Astrocyte of the cerebellum (primary cell): ENCODE measurements around the gene PPFIA4.

ENCODE experiments used
- DNase-seq: peaks from one replicate; pipeline ENCODE4 v3.0.0-alpha.2; 2011; ENCODE audit warnings: low read depth
- H3K4me3 ChIP-seq: 2 replicates; pipeline ENCODE4 v1.5.1; 2011; ENCODE audit warnings: mild to moderate bottlenecking, low read depth, low read length, moderate library complexity
- CTCF ChIP-seq: IDR thresholded peaks from 2 replicates; pipeline ENCODE4 v1.5.1; 2012; ENCODE audit warnings: low read length, low read depth, moderate library complexity, mild to moderate bottlenecking; ENCODE audit errors: missing control alignments
- in situ Hi-C: cut with HindIII; loops from 2 replicates; pipeline ENCODE4 v1.10.0; 2017; ENCODE audit warnings: low sequenced_read_pairs

Gene PPFIA4

GRCh38 chr1:203054184-203054583, 27.9 kb downstream of the PPFIA4 start:
- H3K4me3 ChIP-seq = no peak overlapping the region
- in situ Hi-C loops = no loop called here
- no peak for DNase-seq
- TF ChIP-seq CTCF = no peak

- no peak for TF ChIP-seq CTCF
- in situ Hi-C loops = loop anchor here (5.0 kb wide), 1 partner anchor 173 kb away; the partner anchor contains the start of gene CHIT1
- no peak for DNase-seq
Measured at GRCh38 chr1:203054642-203055041, 28.4 kb downstream of the PPFIA4 start.

DNA sequence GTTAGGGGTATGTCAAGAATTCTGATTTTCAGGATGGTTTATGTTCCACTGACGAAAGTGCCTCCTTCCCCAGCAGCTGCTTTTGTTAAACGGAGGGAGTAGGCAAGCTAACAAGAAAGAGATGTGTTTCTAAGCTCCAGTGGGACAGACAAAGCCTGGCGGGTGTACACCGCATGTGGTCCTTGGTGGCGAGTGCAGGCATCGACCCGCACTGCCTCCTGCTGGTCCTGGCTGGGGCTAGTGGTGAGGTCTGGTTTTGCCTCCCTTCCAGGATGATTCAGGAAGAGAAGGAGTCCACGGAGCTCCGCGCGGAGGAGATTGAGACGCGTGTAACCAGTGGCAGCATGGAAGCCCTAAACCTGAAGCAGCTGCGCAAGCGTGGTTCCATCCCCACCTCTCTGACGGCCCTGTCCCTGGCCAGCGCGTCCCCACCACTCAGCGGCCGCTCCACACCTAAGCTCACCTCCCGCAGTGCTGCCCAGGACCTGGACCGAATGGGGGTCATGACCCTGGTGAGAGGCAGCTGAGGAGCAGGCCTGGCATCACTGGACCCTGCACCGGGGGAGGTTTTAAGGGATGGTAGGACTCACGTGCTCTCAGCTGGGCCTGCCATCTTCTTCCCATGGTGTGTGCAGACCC, 29.0 kb downstream of the PPFIA4 start:
- DNase-seq = no peak
- H3K4me3 ChIP-seq = no peak overlapping the region
- in situ Hi-C loops = loop anchor here (5.0 kb wide), 1 partner anchor 172 kb away; the partner anchor contains the start of gene CHIT1
- no peak for TF ChIP-seq CTCF

More at GRCh38 chr1:203054642-203055041, 28.4 kb downstream of the PPFIA4 start:
- no peak overlapping the region for H3K4me3 ChIP-seq

- no peak for TF ChIP-seq CTCF
- in situ Hi-C loops = loop anchor here (5.0 kb wide), 1 partner anchor 171 kb away; the partner anchor contains the start of gene CHIT1
- no peak for DNase-seq
- no peak overlapping the region for H3K4me3 ChIP-seq
Measured at GRCh38 chr1:203056012-203056411, 29.7 kb downstream of the PPFIA4 start.

GRCh38 chr1:203056516-203056915, 30.2 kb downstream of the PPFIA4 start:
- H3K4me3 ChIP-seq = no peak overlapping the region
- DNase-seq = no peak
- peak; percentile 10 for TF ChIP-seq CTCF
- in situ Hi-C loops = loop anchor here (5.0 kb wide), 1 partner anchor 171 kb away; the partner anchor contains the start of gene CHIT1

DNA sequence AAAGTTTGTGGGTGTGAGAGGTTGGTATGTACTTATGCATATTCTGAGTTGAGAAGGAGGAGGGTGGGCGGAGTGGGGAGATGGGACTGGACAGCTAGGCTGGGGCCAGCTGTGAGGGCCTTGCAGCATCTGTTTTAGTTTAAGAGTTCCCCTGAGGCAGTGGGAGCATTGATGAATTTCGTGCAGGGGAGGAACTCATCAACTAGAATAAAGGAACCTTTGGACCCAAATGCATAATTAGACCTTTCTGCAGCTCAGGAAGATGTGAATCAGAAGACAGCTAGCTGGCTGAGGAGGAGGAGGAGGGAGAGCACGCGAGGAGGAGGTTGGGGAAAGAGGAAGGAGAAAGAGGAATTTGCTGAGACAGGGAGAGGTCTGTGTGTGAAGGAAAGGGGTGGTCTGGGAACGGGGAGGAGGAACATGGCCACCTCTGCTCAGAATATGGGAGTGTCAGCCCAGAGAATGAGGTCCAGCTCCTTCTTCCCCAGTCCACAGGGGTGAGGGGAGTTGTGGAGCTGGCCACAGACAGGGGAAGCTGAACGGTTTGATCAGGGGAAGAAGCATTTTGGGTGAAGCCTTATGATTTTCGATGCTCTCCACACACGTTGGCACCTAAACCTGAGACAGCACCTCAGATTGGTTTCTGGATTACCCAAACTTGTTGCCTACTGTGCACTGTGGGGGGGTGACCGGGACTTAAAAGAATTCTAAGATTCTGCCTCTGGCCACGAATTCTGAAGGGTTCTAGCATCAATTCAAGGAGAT, 31.8 kb downstream of the PPFIA4 start:
- in situ Hi-C loops = loop anchor here (5.0 kb wide), 1 partner anchor 169 kb away; the partner anchor contains the start of gene CHIT1
- DNase-seq = no peak
- no peak overlapping the region for H3K4me3 ChIP-seq
- TF ChIP-seq CTCF = no peak
